ENCODE measurements around the gene PPTC7.
"Not testable (repeated sequence)": the region's sequence is repeated elsewhere in the genome, so short reads cannot be mapped to it uniquely, and the experiment has no call there.

Gene PPTC7

GRCh38 chr12:110615171-110615570 lies 32.1 kb upstream of the PPTC7 start:
- no peaks in the 10 kb centered on the region for H3K27me3 ChIP-seq (ENCODE audit: insufficient read depth, low read depth, severe bottlenecking)
- H3K4me3 ChIP-seq (ENCODE audit: low read depth, low read length): no peak overlapping the region
- H3K9me3 ChIP-seq (ENCODE audit: severe bottlenecking): no peaks in the 10 kb centered on the region
- TF ChIP-seq CTCF (IDR thresholded peaks at IDR 0.05; ENCODE audit: low read depth, low read length): no peak
- H3K36me3 ChIP-seq: peaks cover 4% of the 10 kb centered on the region; the same call in 1 of the 2 replicates
- H3K27ac ChIP-seq: no peak overlapping the region
- no peak for DNase-seq

- Histone ChIP-seq H3K36me3 (peaks cover 4% of the 10 kb centered on the region; the same call in 1 of the 2 replicates), H3K4me3 (ENCODE audit: low read depth, low read length) (peak within 1 kb of the TSS; percentile 71), H3K27me3 (ENCODE audit: insufficient read depth, low read depth, severe bottlenecking) (no peaks in the 10 kb centered on the region), H3K9me3 (ENCODE audit: severe bottlenecking) (no peaks in the 10 kb centered on the region), H3K27ac (peak within 1 kb of the TSS; percentile 67)
- no peak for TF ChIP-seq CTCF (IDR thresholded peaks at IDR 0.05; ENCODE audit: low read depth, low read length)
- DNase-seq: peak; percentile 97
These were observed 30.9 kb upstream of the PPTC7 start, which contains the start of gene TCTN1 for GRCh38 chr12:110613771-110614684. TCTN1 (plus strand) TSS chr12:110614129; CDS start chr12:110614183, 54 bp downstream.

GRCh38 chr12:110613071-110613770 lies 30.1 kb upstream of the PPTC7 start:
- H3K27me3 ChIP-seq (ENCODE audit: insufficient read depth, low read depth, severe bottlenecking): no peaks in the 10 kb centered on the region
- H3K4me3 ChIP-seq (ENCODE audit: low read depth, low read length): peak overlapping the region; percentile 71
- DNase-seq: no peak
- H3K27ac ChIP-seq: peak overlapping the region; percentile 67
- H3K9me3 ChIP-seq (ENCODE audit: severe bottlenecking): no peaks in the 10 kb centered on the region
- H3K36me3 ChIP-seq: peaks cover 4% of the 10 kb centered on the region; the same call in 1 of the 2 replicates
- no peak for TF ChIP-seq CTCF (IDR thresholded peaks at IDR 0.05; ENCODE audit: low read depth, low read length)

GRCh38 chr12:110606253-110606611 lies 23.1 kb upstream of the PPTC7 start:
- Histone ChIP-seq H3K36me3 (no peaks in the 10 kb centered on the region), H3K27ac (no peak overlapping the region), H3K27me3 (ENCODE audit: insufficient read depth, low read depth, severe bottlenecking) (no peaks in the 10 kb centered on the region), H3K9me3 (ENCODE audit: severe bottlenecking) (no peaks in the 10 kb centered on the region), H3K4me3 (ENCODE audit: low read depth, low read length) (no peak overlapping the region)
- TF ChIP-seq CTCF (IDR thresholded peaks at IDR 0.05; ENCODE audit: low read depth, low read length): no peak
- DNase-seq: no peak

- not testable (repeated sequence) for H3K9me3 ChIP-seq (ENCODE audit: severe bottlenecking); H3K27me3 ChIP-seq (ENCODE audit: insufficient read depth, low read depth, severe bottlenecking); H3K36me3 ChIP-seq; H3K27ac ChIP-seq; H3K4me3 ChIP-seq (ENCODE audit: low read depth, low read length)
- DNase-seq: peak; percentile 42
- peak; percentile 64 for TF ChIP-seq CTCF (IDR thresholded peaks at IDR 0.05; ENCODE audit: low read depth, low read length)
These were observed 19.1 kb upstream of the PPTC7 start for GRCh38 chr12:110602085-110602814.

All from WERI-Rb-1 (cell line).